Parathyroid adenoma (tissue), 2 donors: ENCODE results near the gene ADAMTSL2.

Source experiments
- H2AFZ ChIP-seq: fragments of 300-600 bp; sonication (generic); one replicate; pipeline ENCODE4 v1.7.0; 2017; ENCODE audit warnings: antibody characterized with exemption, mild to moderate bottlenecking
- H3K27ac ChIP-seq: fragments of 300-600 bp; sonication (generic); one replicate; pipeline ENCODE4 v1.7.0; 2017
- H3K27me3 ChIP-seq: fragments of 300-600 bp; sonication (generic); one replicate; pipeline ENCODE4 v1.7.0; 2017; ENCODE audit warnings: low read length; ENCODE audit not compliant: control insufficient read depth, insufficient read depth
- H3K36me3 ChIP-seq: fragments of 300-600 bp; sonication (generic); one replicate; pipeline ENCODE4 v1.7.0; 2017; ENCODE audit warnings: low read length; ENCODE audit not compliant: control insufficient read depth, insufficient read depth
- H3K4me1 ChIP-seq: fragments of 300-600 bp; sonication (generic); one replicate; pipeline ENCODE4 v1.7.0; 2017; ENCODE audit warnings: control low read depth
- H3K4me2 ChIP-seq: fragments of 300-600 bp; sonication (generic); one replicate; pipeline ENCODE4 v1.7.0; 2017; ENCODE audit warnings: low read length
- H3K4me3 ChIP-seq: fragments of 300-600 bp; sonication (generic); one replicate; pipeline ENCODE4 v1.7.0; 2017; ENCODE audit warnings: low read depth, low read length
- H3K79me2 ChIP-seq: fragments of 300-600 bp; sonication (generic); one replicate; pipeline ENCODE4 v1.7.0; 2017; ENCODE audit warnings: control low read depth
- H3K9ac ChIP-seq: fragments of 300-600 bp; sonication (generic); one replicate; pipeline ENCODE4 v1.7.0; 2017; ENCODE audit warnings: mild to moderate bottlenecking
- H3K9me3 ChIP-seq: fragments of 300-600 bp; sonication (generic); one replicate; pipeline ENCODE4 v1.7.0; 2017; ENCODE audit warnings: low read length; ENCODE audit not compliant: control insufficient read depth
- CTCF ChIP-seq: fragments of 300-600 bp; sonication (generic); IDR thresholded peaks from one replicate; pipeline ENCODE4 v1.7.0; 2017; ENCODE audit warnings: antibody characterized with exemption, mild to moderate bottlenecking
- donor health status: primary hyperparathyroidism.

The ADAMTSL2 gene

GRCh38 chr9:133566817-133567216 lies 32.3 kb downstream of the ADAMTSL2 start:
- Histone ChIP-seq H2AFZ (no peak overlapping the region), H3K9me3 (no peaks in the 10 kb centered on the region), H3K27ac (no peak overlapping the region), H3K4me3 (no peak overlapping the region), H3K9ac (no peak overlapping the region), H3K79me2 (no peaks in the 10 kb centered on the region), H3K27me3 (no peaks in the 10 kb centered on the region), H3K4me1 (no peaks in the 10 kb centered on the region), H3K4me2 (no peak overlapping the region), H3K36me3 (no peaks in the 10 kb centered on the region)
- TF ChIP-seq CTCF: no peak

- H3K27me3 ChIP-seq: no peaks in the 10 kb centered on the region
- H3K9me3 ChIP-seq: no peaks in the 10 kb centered on the region
- no peak overlapping the region for H3K4me2 ChIP-seq
- no peaks in the 10 kb centered on the region for H3K36me3 ChIP-seq
- H3K9ac ChIP-seq: no peak overlapping the region
- H3K4me1 ChIP-seq: no peaks in the 10 kb centered on the region
- no peak overlapping the region for H3K4me3 ChIP-seq
- H3K79me2 ChIP-seq: no peaks in the 10 kb centered on the region
- no peak for TF ChIP-seq CTCF
- H3K27ac ChIP-seq: no peak overlapping the region
- no peak overlapping the region for H2AFZ ChIP-seq
Measured at GRCh38 chr9:133568186-133568585, 33.7 kb downstream of the ADAMTSL2 start.

GRCh38 chr9:133569121-133569785 lies 34.7 kb downstream of the ADAMTSL2 start:
- Histone ChIP-seq H3K9me3 (no peaks in the 10 kb centered on the region), H3K4me1 (no peaks in the 10 kb centered on the region), H3K79me2 (no peaks in the 10 kb centered on the region), H3K36me3 (no peaks in the 10 kb centered on the region), H3K9ac (no peak overlapping the region), H3K27me3 (no peaks in the 10 kb centered on the region), H3K4me2 (no peak overlapping the region), H2AFZ (no peak overlapping the region), H3K4me3 (no peak overlapping the region), H3K27ac (no peak overlapping the region)
- no peak for TF ChIP-seq CTCF

- H3K36me3 ChIP-seq: no peaks in the 10 kb centered on the region
- no peak for TF ChIP-seq CTCF
- no peak overlapping the region for H2AFZ ChIP-seq
- H3K4me2 ChIP-seq: no peak overlapping the region
- no peaks in the 10 kb centered on the region for H3K4me1 ChIP-seq
- no peak overlapping the region for H3K27ac ChIP-seq
- no peaks in the 10 kb centered on the region for H3K79me2 ChIP-seq
- H3K9ac ChIP-seq: no peak overlapping the region
- H3K9me3 ChIP-seq: no peaks in the 10 kb centered on the region
- no peaks in the 10 kb centered on the region for H3K27me3 ChIP-seq
- H3K4me3 ChIP-seq: no peak overlapping the region
Measured at GRCh38 chr9:133569891-133570690, 35.6 kb downstream of the ADAMTSL2 start.
